ENCODE measurements around the gene NUDT4B.
"Not testable (repeated sequence)": the region's sequence is repeated elsewhere in the genome, so short reads cannot be mapped to it uniquely, and the experiment has no call there.

DNA sequence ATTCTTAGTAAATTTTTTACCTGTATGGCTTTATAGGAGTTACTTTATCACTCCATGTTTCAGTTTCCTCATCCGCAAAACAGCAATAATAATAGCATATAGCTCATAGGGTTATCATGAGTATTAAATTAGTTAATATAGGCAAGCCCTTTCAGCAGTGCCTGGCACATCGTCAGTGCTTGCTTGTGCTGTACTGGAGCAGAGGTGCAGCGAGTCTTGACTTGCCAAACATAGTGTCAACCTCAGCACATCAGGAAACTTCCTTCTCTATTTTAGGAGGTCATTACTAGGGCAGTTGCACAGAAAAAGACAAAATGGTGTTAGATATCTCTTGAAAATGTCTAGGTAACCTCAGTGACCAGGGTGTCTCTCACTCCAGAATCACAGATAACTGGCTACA is 33.1 kb upstream of the NUDT4B start:
- TF ChIP-seq EZH2phosphoT487 (IDR thresholded peaks at IDR 0.05; ENCODE audit: borderline replicate concordance, low read depth); SMC3 (IDR thresholded peaks at IDR 0.05; ENCODE audit: low read depth, low read length); POLR2AphosphoS5 (IDR thresholded peaks at IDR 0.05; ENCODE audit: low read depth, low read length); NRF1 (IDR thresholded peaks at IDR 0.05; ENCODE audit: low read depth, low read length); GATA2 (CRISPR knock-in tag; IDR thresholded peaks at IDR 0.05); YY1 (IDR thresholded peaks at IDR 0.05; ENCODE audit: low read depth); GABPA (IDR thresholded peaks at IDR 0.05; ENCODE audit: low read depth); TAF1 (IDR thresholded peaks at IDR 0.05; ENCODE audit: borderline replicate concordance, low read depth, low read length): not testable (repeated sequence)
- TF ChIP-seq, protein P1, sequence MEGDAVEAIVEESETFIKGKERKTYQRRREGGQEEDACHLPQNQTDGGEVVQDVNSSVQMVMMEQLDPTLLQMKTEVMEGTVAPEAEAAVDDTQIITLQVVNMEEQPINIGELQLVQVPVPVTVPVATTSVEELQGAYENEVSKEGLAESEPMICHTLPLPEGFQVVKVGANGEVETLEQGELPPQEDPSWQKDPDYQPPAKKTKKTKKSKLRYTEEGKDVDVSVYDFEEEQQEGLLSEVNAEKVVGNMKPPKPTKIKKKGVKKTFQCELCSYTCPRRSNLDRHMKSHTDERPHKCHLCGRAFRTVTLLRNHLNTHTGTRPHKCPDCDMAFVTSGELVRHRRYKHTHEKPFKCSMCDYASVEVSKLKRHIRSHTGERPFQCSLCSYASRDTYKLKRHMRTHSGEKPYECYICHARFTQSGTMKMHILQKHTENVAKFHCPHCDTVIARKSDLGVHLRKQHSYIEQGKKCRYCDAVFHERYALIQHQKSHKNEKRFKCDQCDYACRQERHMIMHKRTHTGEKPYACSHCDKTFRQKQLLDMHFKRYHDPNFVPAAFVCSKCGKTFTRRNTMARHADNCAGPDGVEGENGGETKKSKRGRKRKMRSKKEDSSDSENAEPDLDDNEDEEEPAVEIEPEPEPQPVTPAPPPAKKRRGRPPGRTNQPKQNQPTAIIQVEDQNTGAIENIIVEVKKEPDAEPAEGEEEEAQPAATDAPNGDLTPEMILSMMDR (IDR thresholded peaks at IDR 0.05): not testable (repeated sequence)
- TF ChIP-seq, protein P2, sequence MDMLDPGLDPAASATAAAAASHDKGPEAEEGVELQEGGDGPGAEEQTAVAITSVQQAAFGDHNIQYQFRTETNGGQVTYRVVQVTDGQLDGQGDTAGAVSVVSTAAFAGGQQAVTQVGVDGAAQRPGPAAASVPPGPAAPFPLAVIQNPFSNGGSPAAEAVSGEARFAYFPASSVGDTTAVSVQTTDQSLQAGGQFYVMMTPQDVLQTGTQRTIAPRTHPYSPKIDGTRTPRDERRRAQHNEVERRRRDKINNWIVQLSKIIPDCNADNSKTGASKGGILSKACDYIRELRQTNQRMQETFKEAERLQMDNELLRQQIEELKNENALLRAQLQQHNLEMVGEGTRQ (IDR thresholded peaks at IDR 0.05; ENCODE audit: borderline replicate concordance, low read depth, low read length): not testable (repeated sequence)
